GM19372 (cell line): ENCODE measurements around the gene KLHL4.
"Not testable (repeated sequence)": the region's sequence is repeated elsewhere in the genome, so short reads cannot be mapped to it uniquely, and the experiment has no call there.

ENCODE experiments used
- ATAC-seq: cut with Tn5 transposase; IDR thresholded peaks from one replicate; pipeline ENCODE4 v1.9.1; 2021; ENCODE audit warnings: mild to moderate bottlenecking, low read depth, moderate library complexity; ENCODE audit not compliant: unreplicated experiment

KLHL4 gene, protein sequence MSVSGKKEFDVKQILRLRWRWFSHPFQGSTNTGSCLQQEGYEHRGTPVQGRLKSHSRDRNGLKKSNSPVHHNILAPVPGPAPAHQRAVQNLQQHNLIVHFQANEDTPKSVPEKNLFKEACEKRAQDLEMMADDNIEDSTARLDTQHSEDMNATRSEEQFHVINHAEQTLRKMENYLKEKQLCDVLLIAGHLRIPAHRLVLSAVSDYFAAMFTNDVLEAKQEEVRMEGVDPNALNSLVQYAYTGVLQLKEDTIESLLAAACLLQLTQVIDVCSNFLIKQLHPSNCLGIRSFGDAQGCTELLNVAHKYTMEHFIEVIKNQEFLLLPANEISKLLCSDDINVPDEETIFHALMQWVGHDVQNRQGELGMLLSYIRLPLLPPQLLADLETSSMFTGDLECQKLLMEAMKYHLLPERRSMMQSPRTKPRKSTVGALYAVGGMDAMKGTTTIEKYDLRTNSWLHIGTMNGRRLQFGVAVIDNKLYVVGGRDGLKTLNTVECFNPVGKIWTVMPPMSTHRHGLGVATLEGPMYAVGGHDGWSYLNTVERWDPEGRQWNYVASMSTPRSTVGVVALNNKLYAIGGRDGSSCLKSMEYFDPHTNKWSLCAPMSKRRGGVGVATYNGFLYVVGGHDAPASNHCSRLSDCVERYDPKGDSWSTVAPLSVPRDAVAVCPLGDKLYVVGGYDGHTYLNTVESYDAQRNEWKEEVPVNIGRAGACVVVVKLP

DNA sequence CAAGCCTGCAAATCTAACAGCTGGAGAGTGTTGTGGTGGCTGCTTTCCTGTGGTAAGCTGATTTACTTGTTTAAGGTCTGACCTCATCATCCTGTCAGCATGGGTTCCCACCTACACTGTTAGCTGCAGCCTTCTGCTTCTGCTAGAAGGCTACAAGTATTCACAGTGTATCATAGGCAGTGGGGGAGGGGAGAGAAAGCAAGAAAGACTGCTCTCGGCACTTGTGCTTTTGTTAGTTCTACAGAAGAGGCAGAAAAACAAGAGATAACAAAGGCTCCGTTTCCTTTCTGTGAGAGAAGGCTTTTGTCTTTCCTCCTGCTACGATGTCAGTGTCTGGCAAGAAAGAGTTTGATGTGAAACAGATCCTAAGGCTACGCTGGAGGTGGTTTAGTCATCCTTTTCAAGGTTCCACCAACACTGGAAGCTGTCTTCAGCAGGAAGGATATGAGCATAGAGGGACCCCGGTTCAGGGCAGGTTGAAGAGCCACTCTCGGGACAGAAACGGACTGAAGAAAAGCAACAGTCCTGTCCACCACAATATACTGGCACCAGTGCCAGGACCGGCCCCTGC, at the start of gene KLHL4:
Gene KLHL4 (plus strand): TSS at position 232 of the 571 bp plus-strand sequence. CDS start 92 bp downstream, at position 324.
- no peak for ATAC-seq

DNA sequence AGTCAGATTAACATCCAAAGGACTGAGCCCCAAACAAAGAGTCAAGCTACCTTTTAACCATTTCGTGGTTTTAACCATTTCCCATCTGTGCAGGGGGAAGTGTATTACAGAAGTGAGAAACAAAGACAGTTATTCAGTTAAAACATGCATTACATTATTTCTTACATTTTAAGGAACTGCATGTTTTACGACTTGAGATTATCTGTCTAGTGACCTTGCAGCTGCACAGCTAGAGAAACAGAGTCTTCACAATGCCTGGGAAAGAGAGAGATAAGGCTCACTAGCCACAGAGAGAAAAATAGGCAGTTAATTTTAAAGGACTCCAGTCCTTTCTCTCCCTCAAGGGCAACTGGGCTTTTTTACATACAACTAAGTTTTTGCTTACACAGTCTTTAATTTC, 48.7 kb upstream of the KLHL4 start:
- ATAC-seq: no peak

DNA sequence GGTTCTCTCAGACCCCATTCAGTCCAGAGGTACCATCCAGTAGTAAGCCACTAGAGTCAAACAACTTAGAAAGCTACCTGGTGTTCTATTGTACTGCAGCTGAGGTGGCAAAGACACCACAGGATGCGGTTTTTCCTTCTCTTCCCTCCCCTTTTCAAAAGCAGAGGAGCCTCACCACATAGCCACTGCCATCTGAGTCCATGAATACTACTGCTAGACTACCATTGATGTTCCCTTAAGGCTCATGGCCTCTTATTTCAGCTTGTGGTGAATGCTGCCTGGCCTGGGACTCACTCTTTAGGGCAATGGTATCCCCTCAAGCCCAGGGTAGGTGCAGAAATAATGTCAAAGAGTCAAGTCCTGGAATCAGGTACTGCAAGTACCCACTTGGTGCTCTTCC, 41.8 kb upstream of the KLHL4 start:
- ATAC-seq: no peak

DNA sequence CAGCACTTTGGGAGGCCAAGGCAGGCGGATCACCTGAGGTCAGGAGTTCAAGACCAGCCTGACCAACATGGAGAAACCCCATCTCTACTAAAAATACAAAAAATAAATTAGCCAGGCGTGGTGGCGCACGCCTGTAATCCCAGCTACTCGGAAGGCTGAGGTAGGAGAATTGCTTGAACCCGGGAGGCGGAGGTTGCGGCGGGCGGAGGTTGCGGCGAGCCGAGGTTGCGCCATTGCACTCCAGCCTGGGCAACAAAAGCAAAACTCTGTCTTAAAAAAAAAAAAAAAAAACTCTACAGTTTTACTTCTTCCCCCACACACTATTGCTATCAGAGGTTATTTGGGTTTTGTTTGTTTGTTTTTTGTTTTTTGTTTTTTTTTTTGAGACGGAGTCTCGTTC, 38.9 kb upstream of the KLHL4 start:
- ATAC-seq: not testable (repeated sequence)

DNA sequence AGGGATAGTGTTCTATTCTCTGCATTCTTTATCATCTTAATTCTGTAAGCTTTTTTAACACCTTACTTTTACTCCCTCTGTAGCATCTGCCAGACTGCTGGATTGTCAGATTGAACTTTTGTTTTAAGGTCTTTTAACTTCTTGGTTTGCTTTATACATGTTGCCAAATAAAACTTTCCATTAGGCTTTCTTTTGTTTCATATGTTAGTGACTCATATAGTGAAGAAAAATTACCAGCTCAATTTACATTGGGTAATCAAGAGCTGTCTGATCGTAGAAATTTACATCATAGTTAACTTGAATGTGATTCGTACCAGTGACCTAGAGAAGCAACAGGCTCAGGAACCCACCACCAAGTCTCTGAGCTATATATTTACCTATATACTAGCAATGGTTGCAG, 28.5 kb upstream of the KLHL4 start:
- ATAC-seq: no peak

DNA sequence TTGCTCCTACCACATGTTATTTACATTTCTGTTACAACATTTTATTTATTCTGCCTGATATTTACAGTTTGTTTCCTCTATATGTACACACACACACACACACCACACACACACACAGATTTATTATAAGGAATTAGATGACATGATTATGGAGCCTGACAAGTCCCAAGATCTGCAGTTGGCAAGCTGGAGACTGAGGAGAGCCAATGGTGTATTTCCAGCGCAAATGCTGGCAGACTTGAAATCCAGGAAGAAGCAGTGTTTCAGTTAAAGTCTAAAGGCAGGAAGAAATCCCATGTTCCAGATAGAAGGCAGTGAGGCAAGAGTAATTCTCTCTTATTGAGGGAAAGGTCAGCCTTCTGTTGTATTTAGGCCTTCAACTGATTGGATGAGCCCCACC, 1.8 kb upstream of the KLHL4 start:
- no peak for ATAC-seq

DNA sequence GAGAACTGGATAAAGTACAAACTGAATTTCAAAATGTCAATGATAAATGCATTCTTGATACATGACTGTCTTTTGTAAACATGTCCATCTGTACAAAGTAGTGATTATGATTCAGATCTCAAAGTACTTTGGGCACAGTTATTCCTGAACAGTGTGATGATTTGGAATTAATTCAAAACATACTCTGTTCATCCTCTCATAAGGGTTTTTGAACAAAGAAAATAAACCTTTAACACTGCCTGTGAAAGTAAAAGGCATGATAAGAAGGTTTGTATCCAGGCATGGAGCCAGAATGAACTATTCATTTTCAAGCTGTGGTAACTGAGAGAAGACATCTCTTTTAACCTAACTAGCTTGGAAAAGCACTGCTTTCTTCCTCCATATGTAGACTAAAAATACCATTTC, 883 bp upstream of the KLHL4 start:
- no peak for ATAC-seq

DNA sequence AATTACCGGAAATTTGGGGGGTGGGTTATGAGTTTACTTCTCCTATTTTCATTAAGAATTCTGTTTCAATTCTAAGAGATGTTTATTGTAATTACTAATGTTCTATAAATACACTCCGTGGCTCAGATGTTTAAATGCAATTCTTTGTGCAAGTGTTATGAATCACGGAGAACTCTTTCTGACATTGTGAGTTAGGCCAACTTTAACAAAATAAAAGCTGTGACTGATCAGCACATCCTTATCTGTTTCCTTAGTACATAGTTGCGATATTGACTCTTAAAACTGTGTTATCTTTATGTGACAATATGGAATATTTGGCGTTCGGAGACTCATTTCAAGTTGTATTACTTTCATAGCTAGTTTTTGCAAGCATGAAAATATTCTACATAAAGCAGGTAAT, 902 bp downstream of the KLHL4 start:
- ATAC-seq: no peak

DNA sequence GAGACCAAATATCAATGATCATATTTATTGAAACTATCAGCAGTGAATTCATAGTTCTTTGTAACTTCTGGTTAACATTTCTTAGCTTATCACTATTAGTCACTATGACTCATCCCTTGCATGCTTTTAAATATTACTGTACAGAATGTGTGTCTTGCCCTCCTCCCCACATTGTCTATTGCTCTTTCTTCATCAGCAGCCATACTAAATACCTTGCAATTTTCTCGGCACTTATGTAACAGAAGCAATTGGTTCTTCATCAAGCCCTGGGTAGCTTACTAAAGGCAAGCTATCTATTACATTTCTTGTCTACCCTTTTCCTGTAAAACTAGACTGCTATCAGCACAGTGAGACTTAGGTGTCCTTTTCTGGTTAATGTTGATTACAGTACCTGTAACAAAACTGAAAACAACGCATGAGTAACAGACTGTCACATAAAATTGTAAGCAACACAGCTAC, 8.2 kb downstream of the KLHL4 start:
- no peak for ATAC-seq

DNA sequence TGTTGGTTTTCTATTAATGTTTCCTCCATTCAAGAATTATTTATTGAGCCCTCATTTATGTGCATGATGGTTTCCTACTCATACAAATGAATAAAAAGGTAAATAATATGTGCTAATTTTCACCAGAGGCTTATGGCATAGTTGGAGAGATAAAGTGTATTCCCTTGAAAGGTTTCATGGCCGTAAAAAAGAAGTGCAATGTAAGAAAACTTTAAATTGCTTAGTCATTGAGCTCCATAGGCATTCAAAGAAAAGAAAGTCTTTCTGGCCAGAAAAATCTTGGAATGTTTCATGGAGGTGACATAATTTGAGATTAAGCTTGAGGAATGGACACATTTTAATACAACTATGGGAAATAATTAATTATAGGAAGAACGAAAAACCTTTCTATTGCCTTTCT, 8.7 kb downstream of the KLHL4 start:
- ATAC-seq: no peak

DNA sequence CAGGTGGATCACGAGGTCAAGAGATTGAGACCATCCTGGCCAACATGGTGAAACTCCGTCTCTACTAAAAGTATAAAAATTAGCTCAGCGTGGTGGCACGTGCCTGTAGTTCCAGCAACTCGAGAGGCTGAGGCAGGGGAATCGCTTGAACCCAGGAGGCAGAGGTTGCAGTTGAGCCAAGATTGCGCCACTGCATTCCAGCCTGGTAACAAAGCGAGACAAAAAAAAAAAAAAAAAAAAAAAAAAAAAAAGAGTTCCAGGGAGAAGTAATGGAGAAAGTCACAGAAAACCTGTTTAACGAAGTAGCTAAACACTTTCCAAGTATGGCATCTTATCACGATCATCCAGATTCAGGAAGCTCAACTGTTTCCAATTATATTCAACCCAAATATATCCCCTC, 10.9 kb downstream of the KLHL4 start:
- ATAC-seq: no peak

DNA sequence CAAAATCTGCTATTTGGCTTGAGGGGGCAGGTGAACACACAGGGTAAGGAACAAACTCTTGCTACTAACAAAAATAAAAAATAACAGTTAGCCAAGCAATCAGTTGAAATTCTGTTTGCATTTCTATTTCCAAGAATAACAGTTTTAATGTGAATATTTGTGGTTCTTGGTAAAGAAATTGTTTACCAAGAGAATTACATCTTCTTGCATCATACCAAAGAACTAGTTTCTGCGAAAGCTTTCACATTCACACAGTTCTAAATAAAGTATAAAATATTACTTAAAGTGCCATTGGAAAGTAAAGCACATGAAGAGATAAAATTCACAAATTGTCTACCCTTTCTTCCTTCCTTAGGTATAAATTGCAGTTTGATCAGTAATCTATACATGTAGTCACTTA, 54.4 kb downstream of the KLHL4 start:
- no peak for ATAC-seq

DNA sequence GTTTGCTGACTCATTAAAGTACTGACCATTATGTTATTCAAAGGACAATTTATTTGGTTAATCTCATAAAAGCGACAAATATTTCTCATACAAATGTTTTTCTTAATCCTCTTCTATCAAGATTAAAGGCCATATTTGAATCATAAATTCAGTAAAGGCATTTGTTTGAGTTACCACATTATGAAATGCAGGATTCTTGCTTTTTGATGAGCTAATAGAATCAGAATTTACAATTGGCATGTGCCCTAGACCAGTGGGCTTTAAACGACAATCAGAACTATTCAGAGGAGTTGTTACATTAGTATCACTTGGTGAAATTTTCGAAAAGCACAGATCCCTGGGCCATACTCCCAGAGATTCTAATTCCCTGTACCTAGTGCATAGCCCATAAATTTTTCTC, 55.3 kb downstream of the KLHL4 start:
- ATAC-seq: no peak

DNA sequence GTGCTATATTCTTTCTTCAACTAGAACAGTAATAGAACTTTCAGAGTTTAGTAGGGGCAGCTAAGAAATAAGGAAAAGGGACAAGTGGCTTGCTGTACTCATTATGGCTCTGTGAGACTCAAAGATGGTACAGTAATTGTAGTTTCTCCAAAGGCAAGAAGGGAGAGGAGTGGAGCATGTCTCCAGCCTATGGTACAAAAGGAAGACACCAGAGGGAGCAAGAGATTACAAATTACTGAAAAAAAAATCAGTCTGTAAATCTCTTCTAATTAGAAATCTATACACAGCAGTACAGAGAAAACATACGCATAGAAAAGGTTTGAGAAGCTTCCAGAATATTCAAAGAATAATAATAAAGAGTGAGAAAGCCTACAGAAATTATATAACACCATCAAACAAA, 61.4 kb downstream of the KLHL4 start:
- no peak for ATAC-seq

DNA sequence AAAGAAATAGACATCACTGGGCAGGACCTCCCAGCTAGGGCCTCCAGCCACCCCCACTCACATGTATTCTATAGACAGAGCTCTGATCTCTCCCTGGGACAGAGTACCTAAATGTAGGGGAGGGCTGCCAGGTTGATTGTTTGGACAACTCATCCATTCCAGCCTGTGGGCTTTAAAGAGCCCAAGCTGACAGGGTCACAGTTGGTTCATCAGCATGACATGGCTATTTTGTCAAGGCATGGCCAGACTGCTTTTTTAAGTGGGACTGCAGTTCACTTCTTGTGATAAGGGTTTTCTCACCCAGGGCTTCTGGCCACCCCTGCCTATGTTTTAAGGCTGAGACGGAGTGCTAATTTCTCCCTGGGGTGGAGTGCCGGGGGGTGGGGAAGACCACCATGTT, 63.3 kb downstream of the KLHL4 start:
- ATAC-seq: no peak

DNA sequence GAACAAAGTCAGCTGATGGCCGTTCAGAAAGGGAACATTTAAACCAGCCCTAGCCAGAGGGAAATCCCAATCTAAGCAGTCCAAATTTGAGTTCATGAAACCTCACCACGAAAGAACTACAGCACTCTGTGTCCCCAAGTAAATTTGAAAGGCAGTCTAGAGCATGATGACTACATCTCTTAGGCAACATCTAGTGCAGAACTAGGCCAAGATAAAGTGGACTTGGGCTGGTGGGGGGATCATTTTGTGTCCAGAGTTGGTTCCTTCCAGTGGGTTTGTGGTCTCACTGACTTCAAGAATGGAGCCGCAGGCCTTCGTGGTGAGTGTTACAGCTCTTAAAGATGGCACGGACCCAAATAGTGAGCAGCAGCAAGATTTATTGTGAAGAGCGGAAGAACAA, 64.9 kb downstream of the KLHL4 start:
- ATAC-seq: no peak

DNA sequence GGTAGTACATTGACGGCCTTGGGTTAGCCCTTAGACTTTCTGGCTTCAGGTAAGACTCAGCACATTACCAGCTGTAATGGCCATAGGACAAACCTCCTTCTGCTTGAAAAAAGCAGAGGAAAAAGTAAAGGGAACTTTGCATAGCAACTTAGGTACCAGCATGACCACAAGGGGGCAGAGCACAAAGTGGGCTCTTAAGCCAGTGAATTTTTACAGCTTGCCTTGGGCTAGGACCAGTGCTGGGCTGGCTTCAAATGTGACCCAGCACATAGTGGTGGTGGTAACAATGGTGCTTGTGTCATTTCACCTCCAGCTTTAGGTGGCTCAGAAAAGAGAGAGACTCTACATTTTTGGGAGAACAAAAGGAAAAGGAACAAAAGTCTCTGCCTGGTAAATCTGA, 66.1 kb downstream of the KLHL4 start:
- no peak for ATAC-seq

DNA sequence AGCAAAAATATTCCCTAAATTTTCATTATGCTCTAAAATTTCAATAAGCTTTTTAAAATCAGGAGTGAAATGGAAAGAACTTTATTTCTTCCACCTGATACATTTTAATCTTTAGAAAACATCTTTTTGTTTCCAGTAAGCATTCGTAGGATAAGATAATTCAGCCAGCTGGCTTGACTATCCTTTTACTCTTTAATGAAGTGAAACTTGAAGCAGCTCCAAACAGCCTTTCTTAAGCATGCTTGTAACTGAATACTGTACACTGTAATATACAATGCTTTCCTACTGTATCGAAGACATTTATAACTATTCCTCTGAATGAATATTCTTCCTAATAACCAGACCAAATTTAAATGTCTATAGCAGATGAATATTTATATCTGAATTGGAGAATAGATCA, 98.8 kb downstream of the KLHL4 start:
- no peak for ATAC-seq

DNA sequence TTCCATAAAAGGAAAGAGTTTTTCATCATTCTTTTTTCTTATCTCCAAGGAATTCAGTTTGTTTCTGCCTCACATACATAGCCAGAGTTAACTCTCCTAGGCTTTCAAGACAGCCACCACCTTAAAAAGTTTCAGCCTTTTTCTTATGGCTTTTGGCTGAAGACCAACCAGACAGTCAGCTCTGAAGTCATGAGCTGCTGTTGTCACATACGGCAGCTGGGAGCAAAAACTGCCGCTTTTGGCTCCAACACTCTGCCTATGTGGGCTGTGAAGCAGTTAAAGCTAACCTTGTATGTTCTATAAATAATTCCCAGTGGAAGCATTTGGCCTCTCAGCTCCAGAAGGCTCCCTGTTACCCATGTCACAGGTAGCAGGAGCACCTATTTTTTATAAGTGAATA, 104.1 kb downstream of the KLHL4 start:
- no peak for ATAC-seq

DNA sequence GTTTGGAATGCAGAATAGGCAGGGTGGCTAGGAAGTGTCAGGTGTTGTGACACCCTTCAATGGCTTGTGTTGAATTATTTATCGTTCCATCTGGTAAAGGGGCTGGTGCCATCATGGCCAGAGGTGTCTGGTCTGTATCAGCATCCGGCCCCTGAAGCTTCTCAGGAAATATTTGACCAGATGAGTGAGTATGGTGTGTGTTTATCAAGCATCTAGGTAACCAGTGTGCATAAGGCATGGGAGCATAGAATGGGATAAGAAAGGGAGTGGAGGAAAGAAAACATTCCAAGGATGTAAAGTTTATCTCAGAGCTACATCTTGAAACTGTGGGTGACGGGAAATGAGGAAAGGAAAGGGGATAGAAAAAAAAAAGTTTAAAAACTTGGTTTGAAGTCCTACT, 109.4 kb downstream of the KLHL4 start:
- no peak for ATAC-seq

DNA sequence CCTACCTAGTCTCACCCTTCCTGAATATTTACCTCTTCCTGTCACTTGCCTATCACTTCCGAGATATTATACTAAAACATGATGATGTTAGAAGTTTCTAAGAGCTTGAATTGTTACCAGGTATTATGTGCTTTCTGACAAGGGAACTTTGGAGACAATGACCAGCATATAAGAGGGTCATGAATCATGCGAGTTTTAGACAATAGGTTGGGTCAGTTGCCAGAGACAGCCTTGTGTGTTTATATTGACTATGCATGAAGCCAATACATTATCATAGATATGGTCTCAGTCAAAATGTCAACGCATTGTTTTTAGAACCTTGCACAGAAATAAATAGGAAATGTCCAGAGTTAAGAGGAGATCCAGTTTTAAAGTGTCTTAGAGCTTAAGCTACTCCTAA, 116.8 kb downstream of the KLHL4 start:
- ATAC-seq: no peak

DNA sequence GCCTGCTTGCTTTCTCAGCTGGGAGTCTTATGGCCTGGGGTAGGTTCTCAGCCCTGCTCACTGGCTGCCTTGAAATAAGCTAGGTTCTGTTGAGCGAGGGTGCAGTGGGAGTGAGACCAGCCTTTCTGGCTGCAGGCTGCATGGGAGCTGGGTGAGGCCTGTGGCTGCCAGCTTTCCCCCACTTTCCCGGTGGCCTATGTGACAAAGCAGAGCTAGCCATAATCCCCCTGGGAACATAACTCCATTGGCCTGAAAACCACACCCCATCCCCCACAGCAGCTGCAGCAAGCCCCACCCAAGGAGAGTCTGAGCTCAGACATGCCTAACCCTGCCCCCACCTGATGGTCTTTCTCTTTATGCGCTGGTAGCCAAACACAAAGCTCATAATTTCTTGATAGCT, 118.9 kb downstream of the KLHL4 start:
- no peak for ATAC-seq
